ENCODE measurements around the gene APOBEC3A. TPM values are rescaled to one million over a fixed set of nuclear protein-coding genes. Genes with fewer than 3 reads are reported as not detected.
A peak's percentile ranks its signal among the peaks of the same experiment; 100 is the strongest.

Gene APOBEC3A
- total and polyA plus RNA-seq, 10 of the 15 experiments (the other 5 are each of a cell fraction or from before 2014, with no cell fraction given), result 0.20 TPM; not detected in 9

GRCh38 chr22:38984784-38985757 is 27.7 kb downstream of the APOBEC3A start (continued):
- TF ChIP-seq MAX (IDR thresholded peaks at IDR 0.05; ENCODE audit: low read depth, low read length), result 0 out of 2 replicates have a peak, but pooled peaks have one; percentile 40
- TF ChIP-seq NBN (IDR thresholded peaks at IDR 0.05), result peak; percentile 99
- peak; percentile 95 for TF ChIP-seq MLLT1 (IDR thresholded peaks at IDR 0.05)
- TF ChIP-seq MEF2B (IDR thresholded peaks at IDR 0.05; ENCODE audit: partially characterized antibody, poor library complexity, severe bottlenecking), result peak; percentile 86
- peak; percentile 73 for TF ChIP-seq NR2C1 (IDR thresholded peaks at IDR 0.05)
- TF ChIP-seq ZBED1 (IDR thresholded peaks at IDR 0.05; ENCODE audit: borderline replicate concordance), result peak; percentile 96
- 0 out of 2 replicates have a peak, but pooled peaks have one; percentile 10 for TF ChIP-seq SMARCA5 (IDR thresholded peaks at IDR 0.05)
- peak; percentile 97 to 99 for TF ChIP-seq IKZF2 (IDR thresholded peaks at IDR 0.05)
- peak; percentile 98 for TF ChIP-seq TBL1XR1 (IDR thresholded peaks at IDR 0.05; ENCODE audit: low read depth, low read length)
- TF ChIP-seq GATAD2B (conservative IDR thresholded peaks at IDR 0.05; ENCODE audit: low read depth), result peak; percentile 74; the same call in 1 of the 2 replicates
- TF ChIP-seq SMAD1 (IDR thresholded peaks at IDR 0.05; ENCODE audit: low read depth, partially characterized antibody), result peak; percentile 26
- 0 out of 2 replicates have a peak, but pooled peaks have one; percentile 35 for TF ChIP-seq MXI1 (IDR thresholded peaks at IDR 0.05; ENCODE audit: low read depth, low read length)
- peak; percentile 49; the same call in 1 of the 2 replicates for TF ChIP-seq ZNF687 (IDR thresholded peaks at IDR 0.05)
- peak; percentile 95 for TF ChIP-seq JUNB (IDR thresholded peaks at IDR 0.05)
- TF ChIP-seq ATF2 (IDR thresholded peaks at IDR 0.05; ENCODE audit: low read length), result peak; percentile 97
- peak; percentile 97 for TF ChIP-seq FOXM1 (IDR thresholded peaks at IDR 0.05; ENCODE audit: low read depth, low read length)
- TF ChIP-seq REST (IDR thresholded peaks at IDR 0.05; ENCODE audit: low read depth, low read length), result 0 out of 2 replicates have a peak, but pooled peaks have one; percentile 29
- peak; percentile 37; the same call in 1 of the 2 replicates for TF ChIP-seq SIN3A (IDR thresholded peaks at IDR 0.05; ENCODE audit: low read depth, low read length)
